H1 (cell line): Measurements from ENCODE around the gene TXNRD2. TPM values are rescaled to one million over a fixed set of nuclear protein-coding genes. Genes with fewer than 3 reads are reported as not detected.

ENCODE experiments used
- CTCF ChIA-PET: fragments of 300-600 bp; sonication (Branson Sonifier 250); formaldehyde crosslinking; loops from one replicate; lab custom pipeline; 2021; ENCODE audit not compliant: partially characterized antibody; lab: Charles Lee
- POLR2A ChIA-PET: fragments of 300-600 bp; sonication (Branson Sonifier 250); formaldehyde crosslinking; loops from one replicate; lab custom pipeline; 2021; ENCODE audit warnings: inconsistent platforms; ENCODE audit not compliant: partially characterized antibody; lab: Charles Lee
- DNase-seq, 2 experiments: peaks; one replicate each; pipeline versions ENCODE4 v3.0.0 to v3.0.0-alpha.2; 2010 to 2022; ENCODE audit warnings: low spot score in 2 of 2, low read depth in 1 of 2, mixed read lengths in 1 of 2
- FAIRE-seq: peaks from 2 replicates; lab custom pipeline; 2011; peaks lifted over from hg19 to GRCh38; lab: Jason Lieb, UNC
- H2AFZ ChIP-seq: 2 replicates; pipeline ENCODE4 v1.8.1; 2012; ENCODE audit warnings: low read length, inconsistent platforms
- H2AK5ac ChIP-seq: 2 replicates; pipeline ENCODE4 v1.6.1; 2013; ENCODE audit warnings: low read depth, low read length
- H2BK120ac ChIP-seq: replicated peaks from 2 replicates; pipeline ENCODE3; 2013; ENCODE audit warnings: low read depth, low read length, inconsistent platforms
- H2BK12ac ChIP-seq: 2 replicates; pipeline ENCODE4 v1.6.1; 2013; ENCODE audit warnings: low read depth, low read length
- H2BK15ac ChIP-seq: 2 replicates; pipeline ENCODE4 v1.6.1; 2013; ENCODE audit warnings: low read length
- H2BK20ac ChIP-seq: 2 replicates; pipeline ENCODE4 v1.6.1; 2013; ENCODE audit warnings: low read length
- H2BK5ac ChIP-seq: 2 replicates; pipeline ENCODE4 v1.6.1; 2013; ENCODE audit warnings: low read depth, low read length
- H3K14ac ChIP-seq: 2 replicates; pipeline ENCODE4 v1.6.1; 2013; ENCODE audit warnings: inconsistent platforms; ENCODE audit not compliant: insufficient read length
- H3K18ac ChIP-seq: 2 replicates; pipeline ENCODE4 v1.6.1; 2013; ENCODE audit warnings: low read length; ENCODE audit errors: extremely low read depth
- H3K23ac ChIP-seq: 2 replicates; pipeline ENCODE4 v1.6.1; 2013; ENCODE audit warnings: inconsistent platforms; ENCODE audit not compliant: insufficient read length
- H3K23me2 ChIP-seq: 2 replicates; pipeline ENCODE4 v1.6.1; 2013; ENCODE audit warnings: low read depth, low read length
- H3K27ac ChIP-seq: 2 replicates; pipeline ENCODE4 v1.6.1; 2011; ENCODE audit warnings: low read depth, low read length, inconsistent platforms
- H3K27me3 ChIP-seq, 4 experiments: replicated peaks in 1 of 4; 1 replicate in 1 of 4; 2 replicates in 3 of 4; pipeline versions ENCODE4 v1.6.1 to v1.8.1; 2011 to 2013; ENCODE audit warnings: low read length in 3 of 4, mild to moderate bottlenecking in 3 of 4, inconsistent platforms in 2 of 4, mixed read lengths in 2 of 4, moderate library complexity in 1 of 4; ENCODE audit not compliant: control insufficient read depth in 3 of 4, insufficient read depth in 3 of 4; ENCODE audit errors: extremely low read depth in 1 of 4
- H3K36me3 ChIP-seq, 4 experiments: 2 replicates each; pipeline versions ENCODE4 v1.6.1 to v1.8.1; 2011 to 2013; ENCODE audit warnings: mild to moderate bottlenecking in 4 of 4, low read length in 3 of 4, moderate library complexity in 2 of 4, control low read depth in 1 of 4, inconsistent platforms in 1 of 4; ENCODE audit not compliant: insufficient read depth in 4 of 4, control insufficient read depth in 2 of 4
- H3K4ac ChIP-seq: replicated peaks from 2 replicates; pipeline ENCODE3; 2013; ENCODE audit warnings: low read length, low read depth, mixed read lengths, inconsistent platforms; ENCODE audit not compliant: insufficient read length
- H3K4me1 ChIP-seq, 4 experiments: replicated peaks in 1 of 4; 1 replicate in 1 of 4; 2 replicates in 3 of 4; pipeline versions ENCODE4 v1.6.1 to v1.8.1; 2011 to 2013; ENCODE audit warnings: low read length in 3 of 4, inconsistent platforms in 2 of 4, mixed read lengths in 1 of 4; ENCODE audit not compliant: insufficient read depth in 4 of 4, control insufficient read depth in 3 of 4
- H3K4me2 ChIP-seq, 2 experiments: 2 replicates each; pipeline versions ENCODE4 v1.6.1 to v1.8.1; 2011 to 2013; ENCODE audit warnings: low read depth in 2 of 2, low read length in 2 of 2, control low read depth in 1 of 2, inconsistent platforms in 1 of 2, mild to moderate bottlenecking in 1 of 2; ENCODE audit not compliant: insufficient read depth in 1 of 2
- H3K4me3 ChIP-seq, 4 experiments: fragments of 200-600, 300-600 bp in 1 of 4; sonication (generic), shearing (Covaris generic), sonication (Bioruptor Twin) in 1 of 4; 2 replicates each; pipeline versions ENCODE4 v1.5.1 to v1.8.1; 2011 to 2016; ENCODE audit warnings: low read length in 4 of 4, low read depth in 3 of 4, control low read depth in 2 of 4, inconsistent platforms in 2 of 4, mild to moderate bottlenecking in 2 of 4, mixed read lengths in 1 of 4, moderate library complexity in 1 of 4; ENCODE audit not compliant: insufficient read depth in 2 of 4; ENCODE audit errors: extremely low read depth in 1 of 4
- H3K56ac ChIP-seq: replicated peaks from 2 replicates; pipeline ENCODE3; 2013; ENCODE audit warnings: low read depth, mild to moderate bottlenecking, mixed read lengths, low read length, inconsistent platforms; ENCODE audit not compliant: insufficient read length
- H3K79me1 ChIP-seq: 2 replicates; pipeline ENCODE4 v1.6.1; 2013; ENCODE audit warnings: low read depth, low read length, control low read depth
- H3K79me2 ChIP-seq, 2 experiments: 2 replicates each; pipeline versions ENCODE4 v1.6.1 to v1.8.1; 2012 to 2013; ENCODE audit warnings: low read length in 2 of 2, mild to moderate bottlenecking in 2 of 2, inconsistent platforms in 1 of 2; ENCODE audit not compliant: insufficient read depth in 2 of 2, control insufficient read depth in 1 of 2
- H3K9ac ChIP-seq, 4 experiments: replicated peaks in 1 of 4; 1 replicate in 1 of 4; 2 replicates in 3 of 4; pipeline versions ENCODE4 v1.6.1 to v1.8.1; 2011 to 2013; ENCODE audit warnings: low read depth in 3 of 4, low read length in 3 of 4, control low read depth in 2 of 4, mild to moderate bottlenecking in 2 of 4, moderate library complexity in 2 of 4, inconsistent platforms in 1 of 4; ENCODE audit errors: extremely low read depth in 1 of 4
- H3K9me3 ChIP-seq, 2 experiments: 2 replicates each; pipeline versions ENCODE4 v1.6.1 to v1.8.1; 2012 to 2013; ENCODE audit warnings: mild to moderate bottlenecking in 2 of 2, moderate library complexity in 2 of 2, control low read depth in 1 of 2, inconsistent platforms in 1 of 2, low read depth in 1 of 2, low read length in 1 of 2, mixed read lengths in 1 of 2; ENCODE audit not compliant: insufficient read depth in 2 of 2
- H4K20me1 ChIP-seq, 2 experiments: replicated peaks in 1 of 2; 2 replicates each; pipeline versions ENCODE3 to v1.8.1; 2011 to 2013; ENCODE audit warnings: inconsistent platforms in 2 of 2, low read length in 2 of 2, mild to moderate bottlenecking in 1 of 2; ENCODE audit not compliant: insufficient read depth in 2 of 2, control insufficient read depth in 1 of 2
- H4K5ac ChIP-seq: 2 replicates; pipeline ENCODE4 v1.6.1; 2013; ENCODE audit warnings: low read length, low read depth, mixed read lengths, inconsistent platforms; ENCODE audit not compliant: insufficient read length
- H4K8ac ChIP-seq: 2 replicates; pipeline ENCODE4 v1.8.0; 2013; ENCODE audit warnings: mild to moderate bottlenecking, moderate library complexity, low read length, inconsistent platforms; ENCODE audit not compliant: insufficient read depth; ENCODE audit errors: extremely low read depth
- H4K91ac ChIP-seq: replicated peaks from 2 replicates; pipeline ENCODE3; 2013; ENCODE audit warnings: low read length, mixed read lengths, inconsistent platforms; ENCODE audit not compliant: insufficient read length
- BCL11A ChIP-seq, 2 experiments: IDR thresholded peaks; one replicate each; pipeline ENCODE4 v1.6.1; 2011; ENCODE audit warnings: low read depth in 2 of 2, low read length in 2 of 2, mild to moderate bottlenecking in 2 of 2
- CEBPB ChIP-seq: IDR thresholded peaks from 2 replicates; pipeline ENCODE4 v1.6.1; 2012; ENCODE audit warnings: low read depth, low read length
- CREB1 ChIP-seq: IDR thresholded peaks from 2 replicates; pipeline ENCODE4 v1.6.1; 2012; ENCODE audit warnings: inconsistent platforms
- EZH2 ChIP-seq: fragments of 200-600 bp; sonication (generic); IDR thresholded peaks from 2 replicates; pipeline ENCODE4 v1.7.1; 2012; ENCODE audit warnings: low read depth, mild to moderate bottlenecking, moderate library complexity, low read length, inconsistent platforms; ENCODE audit not compliant: severe bottlenecking
- KDM1A ChIP-seq: fragments of 200-600, 300-600 bp; sonication (generic); IDR thresholded peaks from 2 replicates; pipeline ENCODE4 v1.7.1; 2016; ENCODE audit warnings: mild to moderate bottlenecking, low read length, borderline replicate concordance
- KDM5A ChIP-seq: fragments of 200-600 bp; IDR thresholded peaks from 2 replicates; pipeline ENCODE4 v1.7.1; 2012; ENCODE audit warnings: mild to moderate bottlenecking, low read length, inconsistent platforms, mixed read lengths
- SIRT6 ChIP-seq: IDR thresholded peaks from one replicate; pipeline ENCODE4 v1.7.1; 2012; ENCODE audit warnings: low read length, inconsistent platforms
- SP2 ChIP-seq: IDR thresholded peaks from 2 replicates; pipeline ENCODE4 v1.6.1; 2012; ENCODE audit warnings: mild to moderate bottlenecking, low read length, inconsistent platforms
- TBP ChIP-seq: IDR thresholded peaks from 2 replicates; pipeline ENCODE4 v1.6.1; 2011; ENCODE audit warnings: low read depth, low read length, improper control_type of control experiment
- WGBS, 2 experiments: shearing (Covaris generic) in 1 of 2; methylation state at CpG; one replicate each; pipeline versions ENCODE4 v1.1.6 to v1.1.7; 2013 to 2015; ENCODE audit warnings: low lambda C conversion rate in 2 of 2, mixed read lengths in 2 of 2, inconsistent platforms in 1 of 2, low coverage in 1 of 2, missing lambda C conversion rate in 1 of 2; ENCODE audit not compliant: insufficient replicate concordance in 2 of 2, insufficient coverage in 1 of 2, insufficient read length in 1 of 2; ENCODE audit errors: extremely low coverage in 1 of 2, missing lambda C conversion rate in 1 of 2; 5-methylcytosine and 5-hydroxymethylcytosine counted together
- polyA plus RNA-seq, 7 experiments: library from polyadenylated mRNA; depleted of rRNA in 3 of 7; stranded (reverse) in 5 of 7; unstranded in 2 of 7; fragments of >200 nt in 5 of 7; fragments of 200-250 nt in 2 of 7; gene quantifications; 1 replicate in 5 of 7; 2 replicates in 1 of 7; 4 replicates in 1 of 7; pipeline versions ENCODE4 v1.2.1 to v1.2.3, GENCODE V29; 2011 to 2013; ENCODE audit warnings: missing spikeins in 2 of 7, mixed read lengths in 2 of 7
- total RNA-seq: library from RNA; stranded (reverse); fragmentation: NEBNext Ultra II Directional; extraction: Animal tissue kit (Norgen Biotek cat#: 25700); gene quantifications from 2 replicates; pipeline ENCODE4 v1.2.1, GENCODE V29; 2021
- TF ChIP-seq, protein P1 (sequence below): IDR thresholded peaks from 2 replicates; pipeline ENCODE4 v1.6.1; 2011; ENCODE audit warnings: low read length, improper control_type of control experiment
- TF ChIP-seq, protein P2 (sequence below), 3 experiments: IDR thresholded peaks; 1 replicate in 2 of 3; 2 replicates in 1 of 3; pipeline versions ENCODE4 v1.5.1 to v1.6.1; 2011; ENCODE audit warnings: low read length in 3 of 3, mild to moderate bottlenecking in 3 of 3, inconsistent platforms in 2 of 3, low read depth in 1 of 3, moderate library complexity in 1 of 3; ENCODE audit not compliant: insufficient read depth in 1 of 3; ENCODE audit errors: control extremely low read depth in 1 of 3

TXNRD2 gene
- total and polyA plus RNA-seq, 2 of the 8 experiments (the other 6 are each of a cell fraction or from before 2014, with no cell fraction given), result 14.8 to 21.9 TPM

DNA sequence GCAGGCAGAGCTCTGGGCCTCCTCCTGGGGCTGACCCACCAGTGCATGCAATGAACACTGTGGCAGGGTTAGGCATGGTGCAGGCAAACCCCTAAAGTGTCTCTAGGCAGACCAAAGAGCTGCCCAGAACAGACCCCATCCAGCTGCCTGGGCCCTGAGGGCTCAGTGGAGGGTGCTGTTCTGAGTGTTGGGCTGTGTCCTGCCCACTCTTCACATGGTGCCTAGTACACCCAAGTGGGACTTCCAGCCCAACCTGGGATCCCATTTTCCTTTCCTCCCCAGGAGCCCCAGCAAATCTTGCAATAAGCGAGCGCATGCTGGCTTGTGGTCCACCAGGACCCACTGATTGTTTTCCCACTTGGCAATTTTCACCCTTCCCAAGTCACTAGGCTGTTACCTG lies 48.6 kb upstream of the TXNRD2 start:
- Histone ChIP-seq H3K4me3 (no peak overlapping the region), H2BK20ac (no peak overlapping the region), H3K56ac (no peak overlapping the region), H2BK15ac (no peak overlapping the region), H4K20me1 (peaks cover 9 to 10% of the 10 kb centered on the region in 2 experiments), H3K4me1 (peaks cover 0 to 17% (median 11%) of the 10 kb centered on the region in 4 experiments; a peak in 5 of 7 replicates), H3K79me1 (peaks cover 8% of the 10 kb centered on the region), H3K23ac (no peak overlapping the region), H3K27me3 (no peaks in the 10 kb centered on the region), H3K18ac (no peak overlapping the region), H3K79me2 (peaks cover 0 to 8% of the 10 kb centered on the region in 2 experiments; a peak in 1 of 4 replicates), H2BK5ac (no peak overlapping the region), H3K14ac (no peak overlapping the region), H2BK12ac (no peak overlapping the region), H3K9ac (no peak overlapping the region), H3K36me3 (no peaks in the 10 kb centered on the region), H3K9me3 (no peaks in the 10 kb centered on the region), H3K4me2 (no peak overlapping the region), H3K4ac (no peak overlapping the region), H4K5ac (no peak overlapping the region), H2BK120ac (no peak overlapping the region), H4K91ac (no peak overlapping the region), H3K27ac (no peak overlapping the region), H3K23me2 (peaks cover 10% of the 10 kb centered on the region; the same call in 1 of the 2 replicates), H2AK5ac (no peak overlapping the region), H4K8ac (no peak overlapping the region), H2AFZ (no peak overlapping the region)
- ChIA-PET POLR2A (interaction anchor here (0.6 to 1.5 kb wide), 2 partner anchors 37 to 55 kb away, joined by 3 to 4 read pairs; no protein-coding TSS in a partner anchor), CTCF (interaction anchor here (1.0 to 5.8 kb wide), 2 partner anchors 12 to 24 kb away, joined by 3 to 50 read pairs; no protein-coding TSS in a partner anchor)
- FAIRE-seq (no peak), DNase-seq (no peak)
- WGBS, 2 experiments, result 76% methylated on average over 2 of the region's 2 CpGs; no CpG with 5 or more reads in 1 of the 2 experiments
- TF ChIP-seq TBP (no peak), KDM1A (no peak), CEBPB (no peak), KDM5A (no peak), CREB1 (no peak), EZH2 (no peak), SP2 (no peak), BCL11A (IDR thresholded peaks at IDR 0.05; ENCODE audit: low read depth in 2 of 2, low read length in 2 of 2) (no peak), SIRT6 (no peak)
- TF ChIP-seq, protein P1, sequence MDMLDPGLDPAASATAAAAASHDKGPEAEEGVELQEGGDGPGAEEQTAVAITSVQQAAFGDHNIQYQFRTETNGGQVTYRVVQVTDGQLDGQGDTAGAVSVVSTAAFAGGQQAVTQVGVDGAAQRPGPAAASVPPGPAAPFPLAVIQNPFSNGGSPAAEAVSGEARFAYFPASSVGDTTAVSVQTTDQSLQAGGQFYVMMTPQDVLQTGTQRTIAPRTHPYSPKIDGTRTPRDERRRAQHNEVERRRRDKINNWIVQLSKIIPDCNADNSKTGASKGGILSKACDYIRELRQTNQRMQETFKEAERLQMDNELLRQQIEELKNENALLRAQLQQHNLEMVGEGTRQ, result no peak
- TF ChIP-seq, protein P2, sequence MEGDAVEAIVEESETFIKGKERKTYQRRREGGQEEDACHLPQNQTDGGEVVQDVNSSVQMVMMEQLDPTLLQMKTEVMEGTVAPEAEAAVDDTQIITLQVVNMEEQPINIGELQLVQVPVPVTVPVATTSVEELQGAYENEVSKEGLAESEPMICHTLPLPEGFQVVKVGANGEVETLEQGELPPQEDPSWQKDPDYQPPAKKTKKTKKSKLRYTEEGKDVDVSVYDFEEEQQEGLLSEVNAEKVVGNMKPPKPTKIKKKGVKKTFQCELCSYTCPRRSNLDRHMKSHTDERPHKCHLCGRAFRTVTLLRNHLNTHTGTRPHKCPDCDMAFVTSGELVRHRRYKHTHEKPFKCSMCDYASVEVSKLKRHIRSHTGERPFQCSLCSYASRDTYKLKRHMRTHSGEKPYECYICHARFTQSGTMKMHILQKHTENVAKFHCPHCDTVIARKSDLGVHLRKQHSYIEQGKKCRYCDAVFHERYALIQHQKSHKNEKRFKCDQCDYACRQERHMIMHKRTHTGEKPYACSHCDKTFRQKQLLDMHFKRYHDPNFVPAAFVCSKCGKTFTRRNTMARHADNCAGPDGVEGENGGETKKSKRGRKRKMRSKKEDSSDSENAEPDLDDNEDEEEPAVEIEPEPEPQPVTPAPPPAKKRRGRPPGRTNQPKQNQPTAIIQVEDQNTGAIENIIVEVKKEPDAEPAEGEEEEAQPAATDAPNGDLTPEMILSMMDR (IDR thresholded peaks at IDR 0.05; ENCODE audit: control extremely low read depth in 1 of 3, insufficient read depth in 1 of 3, low read depth in 1 of 3, low read length in 3 of 3), result no peak
